PFSK-1 (cell line): ENCODE measurements around the gene KIRREL3.

ENCODE experiments used
- FOXP2 ChIP-seq: optimal IDR thresholded peaks from 2 replicates; pipeline ENCODE3; 2011; ENCODE audit warnings: borderline replicate concordance, control low read depth, inconsistent platforms; ENCODE audit not compliant: insufficient read depth; ENCODE audit errors: extremely low read length, extremely low read depth
- POLR2AphosphoS5 ChIP-seq: IDR thresholded peaks from 2 replicates; pipeline ENCODE4 v1.6.1; 2012; ENCODE audit warnings: low read depth, mild to moderate bottlenecking, control low read depth, low read length, moderate library complexity
- TAF1 ChIP-seq: IDR thresholded peaks from 2 replicates; pipeline ENCODE4 v1.6.1; 2012; ENCODE audit warnings: low read length, control low read depth, borderline replicate concordance; ENCODE audit not compliant: insufficient read depth
- TF ChIP-seq, protein P1 (sequence below), 2 experiments: IDR thresholded peaks; 2 replicates each; pipeline versions ENCODE4 v1.6.1 to v1.8.0; 2011 to 2012; ENCODE audit warnings: low read depth in 2 of 2, low read length in 2 of 2, control low read depth in 1 of 2, inconsistent platforms in 1 of 2, mild to moderate bottlenecking in 1 of 2, moderate library complexity in 1 of 2; ENCODE audit not compliant: insufficient read depth in 1 of 2

DNA sequence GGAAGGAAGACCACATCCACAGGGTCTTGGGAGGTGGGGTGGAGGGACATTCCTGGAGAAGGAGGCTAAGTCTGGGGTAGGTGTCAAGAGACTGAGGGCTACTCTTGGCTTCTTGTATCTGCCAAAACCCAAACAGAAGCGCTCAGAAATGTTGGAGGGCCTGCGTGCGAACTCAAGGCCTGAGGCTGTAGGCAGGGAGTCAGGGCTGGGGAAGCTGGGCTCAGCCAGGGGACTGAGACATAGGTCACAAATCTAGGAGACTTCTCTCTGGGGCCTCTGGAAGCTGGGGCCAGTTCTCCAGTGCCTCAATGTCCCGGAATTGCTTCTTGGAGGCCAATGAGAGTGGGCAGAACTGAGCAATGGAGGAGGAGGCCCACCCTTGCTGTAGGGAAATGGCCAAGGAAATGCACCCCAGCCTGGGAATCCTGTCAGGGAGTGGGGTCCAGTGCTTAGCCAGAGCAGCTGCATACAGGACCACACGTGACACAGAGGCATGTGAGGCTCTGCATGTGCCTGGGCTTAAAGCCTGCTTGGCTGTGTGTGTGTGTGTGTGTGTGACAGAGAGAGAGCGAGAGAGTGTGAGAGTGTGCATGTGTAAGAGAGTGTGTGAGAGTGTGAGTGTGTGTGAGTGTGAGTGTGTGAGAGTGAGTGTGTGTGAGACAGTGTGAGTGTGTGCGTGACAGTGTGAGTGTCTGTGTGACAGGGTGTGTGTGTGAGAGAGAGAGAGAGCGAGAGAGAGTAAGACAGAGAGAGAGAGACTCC lies 503.8 kb downstream of the KIRREL3 start:
- TF ChIP-seq POLR2AphosphoS5 (no peak), TAF1 (no peak), FOXP2 (no peak)
- TF ChIP-seq, protein P1, sequence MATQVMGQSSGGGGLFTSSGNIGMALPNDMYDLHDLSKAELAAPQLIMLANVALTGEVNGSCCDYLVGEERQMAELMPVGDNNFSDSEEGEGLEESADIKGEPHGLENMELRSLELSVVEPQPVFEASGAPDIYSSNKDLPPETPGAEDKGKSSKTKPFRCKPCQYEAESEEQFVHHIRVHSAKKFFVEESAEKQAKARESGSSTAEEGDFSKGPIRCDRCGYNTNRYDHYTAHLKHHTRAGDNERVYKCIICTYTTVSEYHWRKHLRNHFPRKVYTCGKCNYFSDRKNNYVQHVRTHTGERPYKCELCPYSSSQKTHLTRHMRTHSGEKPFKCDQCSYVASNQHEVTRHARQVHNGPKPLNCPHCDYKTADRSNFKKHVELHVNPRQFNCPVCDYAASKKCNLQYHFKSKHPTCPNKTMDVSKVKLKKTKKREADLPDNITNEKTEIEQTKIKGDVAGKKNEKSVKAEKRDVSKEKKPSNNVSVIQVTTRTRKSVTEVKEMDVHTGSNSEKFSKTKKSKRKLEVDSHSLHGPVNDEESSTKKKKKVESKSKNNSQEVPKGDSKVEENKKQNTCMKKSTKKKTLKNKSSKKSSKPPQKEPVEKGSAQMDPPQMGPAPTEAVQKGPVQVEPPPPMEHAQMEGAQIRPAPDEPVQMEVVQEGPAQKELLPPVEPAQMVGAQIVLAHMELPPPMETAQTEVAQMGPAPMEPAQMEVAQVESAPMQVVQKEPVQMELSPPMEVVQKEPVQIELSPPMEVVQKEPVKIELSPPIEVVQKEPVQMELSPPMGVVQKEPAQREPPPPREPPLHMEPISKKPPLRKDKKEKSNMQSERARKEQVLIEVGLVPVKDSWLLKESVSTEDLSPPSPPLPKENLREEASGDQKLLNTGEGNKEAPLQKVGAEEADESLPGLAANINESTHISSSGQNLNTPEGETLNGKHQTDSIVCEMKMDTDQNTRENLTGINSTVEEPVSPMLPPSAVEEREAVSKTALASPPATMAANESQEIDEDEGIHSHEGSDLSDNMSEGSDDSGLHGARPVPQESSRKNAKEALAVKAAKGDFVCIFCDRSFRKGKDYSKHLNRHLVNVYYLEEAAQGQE (IDR thresholded peaks at IDR 0.05; ENCODE audit: insufficient read depth in 1 of 2, low read depth in 2 of 2, low read length in 2 of 2) = no peak
